Muscle layer of duodenum (tissue), 2 donors: ENCODE data around the gene IP6K3.

Experiments used
- H3K27ac ChIP-seq: one replicate; pipeline ENCODE4 v1.7.0; 2013; ENCODE audit warnings: mild to moderate bottlenecking, low read length
- H3K27me3 ChIP-seq: one replicate; pipeline ENCODE4 v1.7.0; 2013; ENCODE audit warnings: low read depth, mild to moderate bottlenecking, control low read depth, low read length
- H3K36me3 ChIP-seq, 2 donors: one replicate each; pipeline ENCODE4 v1.7.0; 2013; ENCODE audit warnings: low read length in 2 of 2, control low read depth in 1 of 2, mild to moderate bottlenecking in 1 of 2; ENCODE audit not compliant: insufficient read depth in 2 of 2, control insufficient read depth in 1 of 2
- H3K4me1 ChIP-seq, 2 donors: one replicate each; pipeline ENCODE4 v1.7.0; 2013; ENCODE audit warnings: low read length in 2 of 2, mild to moderate bottlenecking in 2 of 2, control low read depth in 1 of 2, moderate library complexity in 1 of 2; ENCODE audit not compliant: insufficient read depth in 2 of 2, control insufficient read depth in 1 of 2
- H3K4me3 ChIP-seq, 2 donors: one replicate each; pipeline ENCODE4 v1.7.0; 2013; ENCODE audit warnings: low read length in 2 of 2, low read depth in 1 of 2, mild to moderate bottlenecking in 1 of 2
- H3K9me3 ChIP-seq, 2 donors: one replicate each; pipeline ENCODE4 v1.7.0; 2013; ENCODE audit warnings: low read length in 2 of 2, control low read depth in 1 of 2, mild to moderate bottlenecking in 1 of 2; ENCODE audit not compliant: control insufficient read depth in 1 of 2
- donor health status: healthy.

The IP6K3 gene

GRCh38 chr6:33766921-33767907 lies 20.5 kb upstream of the IP6K3 start:
- peaks cover 9 to 29% of the 10 kb centered on the region in 2 donors for H3K4me1 ChIP-seq
- H3K36me3 ChIP-seq = peaks cover 1 to 5% of the 10 kb centered on the region in 2 donors
- no peaks in the 10 kb centered on the region for H3K9me3 ChIP-seq
- H3K4me3 ChIP-seq = no peak overlapping the region
- H3K27ac ChIP-seq = no peak overlapping the region
- H3K27me3 ChIP-seq = no peaks in the 10 kb centered on the region

GRCh38 chr6:33765368-33765767 lies 18.7 kb upstream of the IP6K3 start:
- no peaks in the 10 kb centered on the region for H3K9me3 ChIP-seq
- no peak overlapping the region for H3K4me3 ChIP-seq
- H3K36me3 ChIP-seq = no peaks in the 10 kb centered on the region
- H3K27me3 ChIP-seq = no peaks in the 10 kb centered on the region
- no peak overlapping the region for H3K27ac ChIP-seq
- peaks cover 4 to 22% of the 10 kb centered on the region in 2 donors for H3K4me1 ChIP-seq

- no peaks in the 10 kb centered on the region for H3K27me3 ChIP-seq
- no peak overlapping the region for H3K4me3 ChIP-seq
- peaks cover 0 to 17% of the 10 kb centered on the region in 2 donors for H3K4me1 ChIP-seq
- H3K36me3 ChIP-seq = no peaks in the 10 kb centered on the region
- no peak overlapping the region for H3K27ac ChIP-seq
- no peaks in the 10 kb centered on the region for H3K9me3 ChIP-seq
Observed at GRCh38 chr6:33764036-33764435, 17.3 kb upstream of the IP6K3 start.

GRCh38 chr6:33763483-33763882 lies 16.8 kb upstream of the IP6K3 start:
- no peak overlapping the region for H3K4me3 ChIP-seq
- no peaks in the 10 kb centered on the region for H3K27me3 ChIP-seq
- no peaks in the 10 kb centered on the region for H3K9me3 ChIP-seq
- peaks cover 0 to 17% of the 10 kb centered on the region in 2 donors for H3K4me1 ChIP-seq
- no peak overlapping the region for H3K27ac ChIP-seq
- no peaks in the 10 kb centered on the region for H3K36me3 ChIP-seq

GRCh38 chr6:33762713-33763112 lies 16.0 kb upstream of the IP6K3 start:
- H3K4me1 ChIP-seq = peaks cover 0 to 17% of the 10 kb centered on the region in 2 donors
- H3K36me3 ChIP-seq = no peaks in the 10 kb centered on the region
- no peak overlapping the region for H3K4me3 ChIP-seq
- no peaks in the 10 kb centered on the region for H3K27me3 ChIP-seq
- no peaks in the 10 kb centered on the region for H3K9me3 ChIP-seq
- no peak overlapping the region for H3K27ac ChIP-seq

- Histone ChIP-seq H3K9me3 (no peaks in the 10 kb centered on the region), H3K27ac (no peak overlapping the region), H3K36me3 (no peaks in the 10 kb centered on the region), H3K4me3 (no peak overlapping the region), H3K27me3 (no peaks in the 10 kb centered on the region), H3K4me1 (peaks cover 0 to 17% of the 10 kb centered on the region in 2 donors)
Observed at GRCh38 chr6:33761922-33762629, 15.4 kb upstream of the IP6K3 start.

GRCh38 chr6:33761581-33761921 lies 14.8 kb upstream of the IP6K3 start:
- no peaks in the 10 kb centered on the region for H3K27me3 ChIP-seq
- no peaks in the 10 kb centered on the region for H3K9me3 ChIP-seq
- H3K36me3 ChIP-seq = no peaks in the 10 kb centered on the region
- H3K27ac ChIP-seq = no peak overlapping the region
- H3K4me3 ChIP-seq = no peak overlapping the region
- H3K4me1 ChIP-seq = peaks cover 0 to 17% of the 10 kb centered on the region in 2 donors

- Histone ChIP-seq H3K9me3 (no peaks in the 10 kb centered on the region), H3K27me3 (no peaks in the 10 kb centered on the region), H3K27ac (no peak overlapping the region), H3K4me1 (peaks cover 0 to 17% of the 10 kb centered on the region in 2 donors), H3K4me3 (no peak overlapping the region), H3K36me3 (no peaks in the 10 kb centered on the region)
Observed at GRCh38 chr6:33759887-33760629, 13.4 kb upstream of the IP6K3 start.

GRCh38 chr6:33758815-33759216 lies 12.1 kb upstream of the IP6K3 start:
- H3K27ac ChIP-seq = no peak overlapping the region
- H3K36me3 ChIP-seq = no peaks in the 10 kb centered on the region
- no peaks in the 10 kb centered on the region for H3K27me3 ChIP-seq
- no peak overlapping the region for H3K4me3 ChIP-seq
- peaks cover 0 to 17% of the 10 kb centered on the region in 2 donors for H3K4me1 ChIP-seq
- no peaks in the 10 kb centered on the region for H3K9me3 ChIP-seq

- H3K27me3 ChIP-seq = no peaks in the 10 kb centered on the region
- H3K9me3 ChIP-seq = no peaks in the 10 kb centered on the region
- H3K36me3 ChIP-seq = no peaks in the 10 kb centered on the region
- no peak overlapping the region for H3K27ac ChIP-seq
- H3K4me3 ChIP-seq = no peak overlapping the region
- peaks cover 0 to 13% of the 10 kb centered on the region in 2 donors for H3K4me1 ChIP-seq
Observed at GRCh38 chr6:33757906-33758305, 11.2 kb upstream of the IP6K3 start.

GRCh38 chr6:33757113-33757512 lies 10.4 kb upstream of the IP6K3 start:
- Histone ChIP-seq H3K4me1 (peaks cover 0 to 11% of the 10 kb centered on the region in 2 donors), H3K27me3 (no peaks in the 10 kb centered on the region), H3K4me3 (no peak overlapping the region), H3K9me3 (no peaks in the 10 kb centered on the region), H3K27ac (no peak overlapping the region), H3K36me3 (no peaks in the 10 kb centered on the region)
